Measurements from ENCODE around the gene PLPPR5. TPM values are rescaled to one million over a fixed set of nuclear protein-coding genes. Genes with fewer than 3 reads are reported as not detected.
A peak's percentile ranks its signal among the peaks of the same experiment; 100 is the strongest.

The PLPPR5 gene
- total RNA-seq, 5 donors from 2014 or later (not counting 1 experiment from before 2014, with no cell fraction given), result not detected

DNA sequence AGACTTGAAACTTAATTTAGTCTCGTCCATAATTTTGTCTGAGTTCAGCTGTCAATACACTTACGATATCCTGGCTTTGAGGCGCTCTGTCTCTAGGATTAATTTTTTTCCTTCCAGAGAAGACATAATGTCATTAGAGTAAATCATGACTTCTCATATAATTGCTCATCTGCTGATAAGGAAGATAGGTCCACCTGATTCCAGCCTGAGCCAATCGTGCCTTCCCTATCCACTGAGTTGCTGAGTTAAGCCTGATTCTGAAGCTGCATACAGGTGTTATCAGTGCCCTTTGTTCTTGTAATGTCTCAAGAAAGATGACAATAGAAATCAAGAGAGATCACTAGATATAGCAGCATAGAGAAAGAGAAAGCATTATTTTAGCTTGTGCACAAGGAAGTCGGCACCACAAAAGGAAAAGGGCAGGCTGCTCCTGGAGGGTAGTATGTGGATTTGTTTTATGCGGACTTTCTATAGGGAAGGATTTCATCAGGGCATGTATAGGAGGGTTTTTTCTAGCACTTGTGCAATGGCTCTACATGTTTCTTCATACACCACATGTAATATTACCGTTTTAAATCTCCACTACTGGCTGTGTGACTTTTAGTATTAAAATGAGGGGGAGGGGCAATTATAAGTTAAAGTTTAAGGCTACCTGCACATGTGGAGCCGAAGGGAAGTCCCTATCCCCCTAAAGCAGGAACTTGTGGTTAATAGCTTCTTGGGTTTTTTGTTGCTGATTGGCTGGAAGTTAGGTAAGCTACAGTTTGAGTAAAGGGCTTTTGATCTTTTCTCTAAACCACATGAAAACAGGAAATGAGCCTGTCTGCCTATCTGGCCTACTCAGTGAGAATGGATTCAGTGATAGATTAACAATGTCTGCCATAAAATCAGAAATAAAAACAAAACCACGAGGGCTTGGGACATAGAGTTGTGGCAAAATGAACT lies 133.4 kb downstream of the PLPPR5 start:
- Histone ChIP-seq H3K27me3 (replicated peaks in 1 of 2; ENCODE audit: control insufficient read depth in 2 of 2, extremely low read depth in 1 of 2, insufficient read depth in 2 of 2, low read length in 1 of 2) (peaks cover 0 to 5% of the 10 kb centered on the region in 2 experiments), H3K27ac (ENCODE audit: low read length) (peak overlapping the region; percentile 92), H3K4me3 (ENCODE audit: control insufficient read depth in 1 of 2, extremely low read depth in 1 of 2, low read length in 1 of 2) (peak overlapping the region; percentile 37 to 44), H3K9me3 (peaks cover 9% of the 10 kb centered on the region), H3K4me1 (ENCODE audit: control insufficient read depth in 1 of 2, extremely low read depth in 1 of 2, insufficient read depth in 2 of 2, low read length in 2 of 2) (peaks cover 18 to 23% of the 10 kb centered on the region in 2 experiments), H3K36me3 (ENCODE audit: control insufficient read depth in 2 of 2, extremely low read depth in 1 of 2, insufficient read depth in 1 of 2, low read length in 1 of 2) (no peaks in the 10 kb centered on the region)
- Mint-ChIP-seq H3K36me3 (peaks cover 32% of the 10 kb centered on the region), H3K4me1 (peaks cover 43 to 49% (median 44%) of the 10 kb centered on the region in 3 donors), H3K9me3 (peaks cover 18 to 54% (median 30%) of the 10 kb centered on the region in 3 donors), H3K27ac (peak overlapping the region; percentile 95 to 96), H3K4me3 (peak overlapping the region; percentile 69 to 83 (median 81)), H3K27me3 (no peaks in the 10 kb centered on the region)
- CTCF ChIA-PET, result interaction anchor here (0.9 to 1.2 kb wide), 3 partner anchors 29 to 77 kb away, joined by 3 to 5 read pairs (median 3); no protein-coding TSS in a partner anchor
- no CpG with 5 or more reads among the region's 9 CpGs for WGBS (ENCODE audit: insufficient coverage)
- DNase-seq (peak in 33 of 35 experiments; percentile 7 to 89 (median 49)), ATAC-seq (replicated peaks in 1 of 4) (peak; percentile 94 to 98 (median 96))
- POLR2A ChIA-PET, result interaction anchor here in 1 of 2 donors (0.6 kb wide), 1 partner anchor 976 kb away, joined by 3 read pairs; no protein-coding TSS in a partner anchor

DNA sequence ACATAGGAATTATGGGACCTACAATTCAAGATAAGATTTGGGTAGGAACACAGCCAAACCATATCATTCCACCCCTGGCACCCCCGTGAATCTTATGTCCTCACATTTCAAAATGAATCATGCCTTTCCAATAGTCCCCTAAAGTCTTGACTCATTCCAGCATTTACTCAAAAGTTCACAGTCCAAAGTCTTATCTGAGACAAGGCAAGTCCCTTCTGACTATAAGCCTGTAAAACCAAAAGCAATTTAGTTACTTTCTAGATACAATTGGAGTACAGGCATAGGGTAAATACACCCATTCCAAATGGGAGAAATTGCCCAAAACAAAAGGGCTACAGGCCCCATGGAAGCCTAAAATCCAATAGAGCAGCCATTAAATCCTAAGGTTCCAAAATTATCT lies 138.9 kb downstream of the PLPPR5 start:
- H3K27me3 ChIP-seq (replicated peaks in 1 of 2; ENCODE audit: control insufficient read depth in 2 of 2, extremely low read depth in 1 of 2, insufficient read depth in 2 of 2, low read length in 1 of 2), result peaks cover 0 to 7% of the 10 kb centered on the region in 2 experiments
- H3K27ac ChIP-seq (ENCODE audit: low read length), result no peak overlapping the region
- ChIA-PET POLR2A (no interaction called here), CTCF (no interaction called here)
- no peaks in the 10 kb centered on the region for H3K36me3 ChIP-seq (ENCODE audit: control insufficient read depth in 2 of 2, extremely low read depth in 1 of 2, insufficient read depth in 1 of 2, low read length in 1 of 2)
- Mint-ChIP-seq H3K9me3 (peaks cover 4 to 19% (median 4%) of the 10 kb centered on the region in 3 donors), H3K4me1 (peaks cover 18 to 19% (median 18%) of the 10 kb centered on the region in 3 donors), H3K27me3 (no peaks in the 10 kb centered on the region), H3K36me3 (peaks cover 10% of the 10 kb centered on the region), H3K27ac (no peak overlapping the region), H3K4me3 (no peak overlapping the region)
- no peak for ATAC-seq (replicated peaks in 1 of 4)
- 73% methylated on average over 1 of the region's 1 CpG for WGBS (ENCODE audit: insufficient coverage)
- no peak overlapping the region for H3K4me3 ChIP-seq (ENCODE audit: control insufficient read depth in 1 of 2, extremely low read depth in 1 of 2, low read length in 1 of 2)
- H3K9me3 ChIP-seq, result peaks cover 6% of the 10 kb centered on the region
- H3K4me1 ChIP-seq (ENCODE audit: control insufficient read depth in 1 of 2, extremely low read depth in 1 of 2, insufficient read depth in 2 of 2, low read length in 2 of 2), result peaks cover 4 to 14% of the 10 kb centered on the region in 2 experiments
- DNase-seq, result no peak

DNA sequence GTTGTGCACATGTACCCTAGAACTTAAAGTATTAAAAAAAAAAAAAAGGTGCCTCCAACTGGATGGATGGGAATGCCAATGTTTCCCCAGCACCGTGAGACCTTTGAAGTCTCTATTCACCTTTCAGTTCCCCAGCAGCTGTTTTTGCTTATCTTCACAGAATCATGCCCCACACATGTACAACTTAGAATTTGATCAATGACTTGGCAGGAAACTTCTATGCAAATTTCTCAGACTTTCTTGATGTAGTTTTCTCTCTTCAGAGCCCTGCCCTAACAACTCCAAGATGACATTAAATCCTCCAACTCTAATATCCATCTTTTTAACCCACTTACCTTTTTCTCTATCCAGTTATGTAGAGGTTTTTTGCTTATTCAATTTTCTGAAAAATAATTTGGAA lies 144.3 kb downstream of the PLPPR5 start:
- Mint-ChIP-seq H3K4me3 (no peak overlapping the region), H3K27ac (no peak overlapping the region), H3K9me3 (peaks cover 0 to 17% (median 5%) of the 10 kb centered on the region in 3 donors), H3K4me1 (peaks cover 0 to 8% (median 2%) of the 10 kb centered on the region in 3 donors), H3K36me3 (no peaks in the 10 kb centered on the region), H3K27me3 (no peaks in the 10 kb centered on the region)
- WGBS (ENCODE audit: insufficient coverage), result no CpG with 5 or more reads among the region's 1 CpG
- Histone ChIP-seq H3K36me3 (ENCODE audit: control insufficient read depth in 2 of 2, extremely low read depth in 1 of 2, insufficient read depth in 1 of 2, low read length in 1 of 2) (no peaks in the 10 kb centered on the region), H3K27ac (ENCODE audit: low read length) (no peak overlapping the region), H3K4me1 (ENCODE audit: control insufficient read depth in 1 of 2, extremely low read depth in 1 of 2, insufficient read depth in 2 of 2, low read length in 2 of 2) (no peaks in the 10 kb centered on the region), H3K27me3 (replicated peaks in 1 of 2; ENCODE audit: control insufficient read depth in 2 of 2, extremely low read depth in 1 of 2, insufficient read depth in 2 of 2, low read length in 1 of 2) (no peaks in the 10 kb centered on the region), H3K9me3 (no peaks in the 10 kb centered on the region), H3K4me3 (ENCODE audit: control insufficient read depth in 1 of 2, extremely low read depth in 1 of 2, low read length in 1 of 2) (no peak overlapping the region)
- no peak for DNase-seq
- CTCF ChIA-PET, result no interaction called here
- POLR2A ChIA-PET, result no interaction called here
- ATAC-seq (replicated peaks in 1 of 4), result no peak

DNA sequence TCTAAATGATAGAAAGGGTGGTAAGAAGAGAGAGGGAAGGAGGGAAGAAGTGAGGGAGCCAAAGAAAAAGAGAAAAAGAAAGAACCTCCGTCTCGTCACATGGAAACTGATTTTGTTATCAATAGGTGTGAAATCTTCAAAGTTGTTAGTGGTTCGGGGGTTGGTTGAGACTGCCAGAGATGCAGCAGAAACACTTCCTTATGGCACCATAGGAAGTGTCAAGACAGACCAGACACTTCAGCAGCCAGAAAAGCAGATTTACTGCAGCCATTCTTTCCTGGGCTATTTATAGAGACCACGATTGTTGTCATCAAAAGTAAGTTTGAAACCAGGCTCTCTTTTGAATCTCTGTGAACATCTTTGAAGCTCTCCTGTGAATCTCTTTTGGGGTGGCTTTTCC lies 150.5 kb downstream of the PLPPR5 start:
- POLR2A ChIA-PET, result interaction anchor here in 1 of 2 donors (0.6 kb wide), 1 partner anchor 1074 kb away, joined by 3 read pairs; no protein-coding TSS in a partner anchor
- H3K4me3 Mint-ChIP-seq, result no peak overlapping the region
- peaks cover 7 to 22% of the 10 kb centered on the region in 2 experiments for H3K4me1 ChIP-seq (ENCODE audit: control insufficient read depth in 1 of 2, extremely low read depth in 1 of 2, insufficient read depth in 2 of 2, low read length in 2 of 2)

DNA sequence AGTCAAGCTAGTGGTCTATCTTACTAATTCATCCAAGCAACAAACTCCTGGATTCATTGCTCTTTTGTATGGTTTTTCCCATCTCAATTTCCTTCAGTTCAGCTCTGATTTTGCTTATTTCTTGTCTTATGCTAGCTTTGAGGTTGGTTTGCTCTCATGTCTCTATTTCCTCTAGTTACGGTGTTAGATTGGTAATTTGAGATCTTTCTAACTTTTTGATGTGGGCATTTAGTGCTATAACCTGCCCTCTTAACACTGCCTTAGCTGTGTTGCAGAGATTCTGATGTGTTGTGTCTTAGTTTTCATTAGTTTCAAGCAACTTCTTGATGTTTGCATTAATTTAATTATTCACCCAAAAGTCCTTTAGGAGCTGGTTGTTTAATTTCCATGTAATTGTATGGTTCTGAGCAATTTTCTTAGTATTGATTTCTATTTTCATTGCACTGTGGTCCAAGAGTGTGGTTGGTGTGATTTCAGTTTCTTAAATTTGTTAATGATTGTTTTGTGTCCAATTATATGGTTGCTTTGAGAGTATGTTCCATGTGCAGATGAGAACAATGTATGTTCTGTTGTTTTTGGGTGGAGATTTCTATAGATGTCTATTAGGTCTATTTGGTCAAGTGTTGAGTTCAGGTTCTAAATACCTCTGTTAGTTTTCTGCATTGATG lies 154.6 kb downstream of the PLPPR5 start:
- DNase-seq, result peak in 1 of 35 experiments; percentile 33
- WGBS (ENCODE audit: insufficient coverage), result no CpG with 5 or more reads among the region's 1 CpG
- no peaks in the 10 kb centered on the region for H3K36me3 Mint-ChIP-seq
- Histone ChIP-seq H3K4me1 (ENCODE audit: control insufficient read depth in 1 of 2, extremely low read depth in 1 of 2, insufficient read depth in 2 of 2, low read length in 2 of 2) (peaks cover 9 to 24% of the 10 kb centered on the region in 2 experiments), H3K27me3 (replicated peaks in 1 of 2; ENCODE audit: control insufficient read depth in 2 of 2, extremely low read depth in 1 of 2, insufficient read depth in 2 of 2, low read length in 1 of 2) (no peaks in the 10 kb centered on the region), H3K36me3 (ENCODE audit: control insufficient read depth in 2 of 2, extremely low read depth in 1 of 2, insufficient read depth in 1 of 2, low read length in 1 of 2) (no peaks in the 10 kb centered on the region), H3K27ac (ENCODE audit: low read length) (no peak overlapping the region), H3K4me3 (ENCODE audit: control insufficient read depth in 1 of 2, extremely low read depth in 1 of 2, low read length in 1 of 2) (no peak overlapping the region), H3K9me3 (peaks cover 2% of the 10 kb centered on the region)
- peaks cover 22 to 25% (median 23%) of the 10 kb centered on the region in 3 donors for H3K4me1 Mint-ChIP-seq
- peak in 3 of 4 experiments; percentile 72 to 88 (median 83) for ATAC-seq (replicated peaks in 1 of 4)
- CTCF ChIA-PET, result interaction anchor here in 1 of 2 donors (0.5 to 0.9 kb wide), 2 partner anchors 101 to 1740 kb away, joined by 3 read pairs; no protein-coding TSS in a partner anchor
- POLR2A ChIA-PET, result no interaction called here
- H3K9me3 Mint-ChIP-seq, result peaks cover 0 to 6% (median 4%) of the 10 kb centered on the region in 3 donors
- H3K4me3 Mint-ChIP-seq, result peak overlapping the region in 1 of 3 donors; percentile 41
- H3K27ac Mint-ChIP-seq, result peak overlapping the region; percentile 71 to 82
- no peaks in the 10 kb centered on the region for H3K27me3 Mint-ChIP-seq

More for the DNA sequence above, 150.5 kb downstream of the PLPPR5 start:
- Histone ChIP-seq H3K27ac (ENCODE audit: low read length) (peak overlapping the region; percentile 58), H3K27me3 (replicated peaks in 1 of 2; ENCODE audit: control insufficient read depth in 2 of 2, extremely low read depth in 1 of 2, insufficient read depth in 2 of 2, low read length in 1 of 2) (no peaks in the 10 kb centered on the region), H3K36me3 (ENCODE audit: control insufficient read depth in 2 of 2, extremely low read depth in 1 of 2, insufficient read depth in 1 of 2, low read length in 1 of 2) (no peaks in the 10 kb centered on the region), H3K4me3 (ENCODE audit: control insufficient read depth in 1 of 2, extremely low read depth in 1 of 2, low read length in 1 of 2) (no peak overlapping the region), H3K9me3 (no peaks in the 10 kb centered on the region)
- CTCF ChIA-PET, result no interaction called here
- Mint-ChIP-seq H3K27ac (no peak overlapping the region), H3K27me3 (no peaks in the 10 kb centered on the region), H3K36me3 (no peaks in the 10 kb centered on the region), H3K9me3 (peaks cover 0 to 13% (median 5%) of the 10 kb centered on the region in 3 donors), H3K4me1 (peaks cover 19 to 22% (median 22%) of the 10 kb centered on the region in 3 donors)
- 0% methylated on average over 1 of the region's 4 CpGs for WGBS (ENCODE audit: insufficient coverage)
- DNase-seq, result peak in 3 of 35 experiments; percentile 1 to 49 (median 5)
- peak in 3 of 4 experiments; percentile 65 to 77 (median 76) for ATAC-seq (replicated peaks in 1 of 4)

DNA sequence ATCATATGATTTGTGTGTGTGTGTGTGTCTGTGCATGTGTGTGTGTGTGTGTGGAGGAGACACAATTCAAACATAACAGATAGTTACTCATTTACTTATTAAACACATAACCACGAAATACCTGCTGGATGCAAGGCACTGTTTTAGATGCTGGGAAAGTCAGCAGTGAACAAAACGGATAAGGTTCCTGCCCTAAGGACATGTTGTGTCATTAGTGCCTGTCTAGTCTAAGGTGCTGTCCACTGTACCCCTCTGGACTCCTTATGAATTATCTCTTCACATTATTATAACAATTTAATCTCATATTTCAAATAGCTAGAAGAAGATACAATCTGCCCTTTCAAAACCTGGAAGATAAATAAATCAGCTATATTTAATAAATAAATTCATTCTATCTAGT lies 162.4 kb downstream of the PLPPR5 start:
- WGBS (ENCODE audit: insufficient coverage), result 100% methylated on average over 1 of the region's 2 CpGs
- H3K4me3 Mint-ChIP-seq, result no peak overlapping the region
- peaks cover 0 to 6% (median 6%) of the 10 kb centered on the region in 3 donors for H3K9me3 Mint-ChIP-seq
- Histone ChIP-seq H3K36me3 (ENCODE audit: control insufficient read depth in 2 of 2, extremely low read depth in 1 of 2, insufficient read depth in 1 of 2, low read length in 1 of 2) (no peaks in the 10 kb centered on the region), H3K9me3 (peaks cover 2% of the 10 kb centered on the region), H3K4me3 (ENCODE audit: control insufficient read depth in 1 of 2, extremely low read depth in 1 of 2, low read length in 1 of 2) (no peak overlapping the region), H3K4me1 (ENCODE audit: control insufficient read depth in 1 of 2, extremely low read depth in 1 of 2, insufficient read depth in 2 of 2, low read length in 2 of 2) (no peaks in the 10 kb centered on the region), H3K27me3 (replicated peaks in 1 of 2; ENCODE audit: control insufficient read depth in 2 of 2, extremely low read depth in 1 of 2, insufficient read depth in 2 of 2, low read length in 1 of 2) (no peaks in the 10 kb centered on the region), H3K27ac (ENCODE audit: low read length) (no peak overlapping the region)
- POLR2A ChIA-PET, result no interaction called here
- peaks cover 13 to 25% (median 15%) of the 10 kb centered on the region in 3 donors for H3K4me1 Mint-ChIP-seq
- no peaks in the 10 kb centered on the region for H3K36me3 Mint-ChIP-seq
- no peak for ATAC-seq (replicated peaks in 1 of 4)
- CTCF ChIA-PET, result interaction anchor here in 1 of 2 donors (0.6 kb wide), 1 partner anchor 117 kb away, joined by 3 read pairs; no protein-coding TSS in a partner anchor
- H3K27me3 Mint-ChIP-seq, result no peaks in the 10 kb centered on the region
- no peak for DNase-seq
- H3K27ac Mint-ChIP-seq, result no peak overlapping the region
